NCI-H748 treated with DMSO at 0.1 percent for 48 hours (cell line): ENCODE data around the gene RNF20.
A peak's percentile ranks its signal among the peaks of the same experiment; 100 is the strongest.
"Not testable (repeated sequence)": the region's sequence is repeated elsewhere in the genome, so short reads cannot be mapped to it uniquely, and the experiment has no call there.

ENCODE experiments used
- DNase-seq: peaks from one replicate; lab custom pipeline; 2025; lab: John Stamatoyannopoulos, UW

The RNF20 gene

DNA sequence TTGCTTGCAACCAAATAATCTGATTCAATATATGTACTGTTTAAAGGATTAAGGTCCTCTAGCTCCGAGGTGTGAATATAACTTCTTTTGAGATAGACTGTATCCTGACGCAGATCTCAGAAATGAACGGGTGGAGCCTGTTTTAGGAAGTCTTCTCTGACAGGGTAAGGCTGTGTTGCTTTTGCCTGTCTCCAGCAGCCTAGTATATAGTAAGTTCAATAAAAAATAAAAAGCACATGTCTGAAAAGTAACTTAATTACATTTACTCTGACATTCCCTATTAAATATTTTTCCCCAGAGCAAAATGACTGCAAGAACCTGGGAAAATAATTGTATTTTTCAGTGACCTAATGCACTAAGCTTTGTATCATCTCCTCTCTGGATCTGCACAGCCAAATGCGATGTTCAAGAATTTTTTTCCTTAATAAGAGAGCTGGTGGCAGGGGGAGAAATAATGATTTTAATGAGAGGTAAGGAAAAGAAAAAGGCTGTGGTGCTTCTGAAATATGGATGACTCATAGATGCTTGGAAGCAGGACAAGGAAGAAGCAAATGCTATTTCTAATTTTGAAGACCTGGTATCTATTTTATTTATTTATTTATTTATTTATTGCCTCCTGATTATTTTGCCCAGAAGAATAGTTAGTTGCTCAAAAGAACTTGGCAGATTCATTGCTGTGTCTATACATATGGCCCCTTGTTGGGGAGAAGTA lies 53.8 kb downstream of the RNF20 start:
- DNase-seq, result no peak

DNA sequence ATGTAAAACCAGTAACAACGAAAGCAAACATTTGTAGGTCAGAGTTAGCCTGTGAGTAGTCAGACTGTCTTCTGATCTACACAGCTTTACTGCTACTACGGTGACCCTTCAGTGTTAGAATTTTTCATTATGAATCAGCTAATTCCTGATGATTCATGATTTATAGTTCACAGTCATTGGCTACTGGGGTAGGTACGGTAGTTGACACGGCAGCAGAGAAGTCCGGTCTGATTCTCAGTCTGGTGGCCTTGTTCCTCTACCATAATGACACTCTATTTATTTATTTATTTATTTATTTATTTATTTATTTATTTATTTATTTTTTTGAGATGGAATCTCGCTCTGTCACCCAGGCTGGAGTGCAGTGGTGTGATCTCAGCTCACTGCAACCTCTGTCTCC lies 56.4 kb downstream of the RNF20 start:
- not testable (repeated sequence) for DNase-seq

DNA sequence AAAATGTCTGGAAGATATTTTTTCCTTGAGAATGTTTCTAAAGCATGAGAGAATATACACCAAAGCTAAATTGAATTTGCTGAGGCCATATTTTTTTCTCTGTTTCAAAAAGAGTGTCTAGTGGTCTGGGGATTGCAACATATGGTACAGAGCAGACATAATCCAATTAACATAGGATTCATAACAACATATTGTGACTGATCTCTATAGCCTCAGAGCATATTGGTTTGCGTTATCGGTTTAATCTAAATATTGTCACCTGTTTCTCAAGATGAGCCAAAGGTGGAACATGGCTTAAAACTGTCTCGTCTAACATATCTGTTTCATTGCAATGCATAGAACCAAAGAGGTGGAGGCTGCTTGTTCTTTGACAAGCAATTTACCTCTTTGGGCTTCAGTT lies 57.2 kb downstream of the RNF20 start:
- DNase-seq, result no peak

DNA sequence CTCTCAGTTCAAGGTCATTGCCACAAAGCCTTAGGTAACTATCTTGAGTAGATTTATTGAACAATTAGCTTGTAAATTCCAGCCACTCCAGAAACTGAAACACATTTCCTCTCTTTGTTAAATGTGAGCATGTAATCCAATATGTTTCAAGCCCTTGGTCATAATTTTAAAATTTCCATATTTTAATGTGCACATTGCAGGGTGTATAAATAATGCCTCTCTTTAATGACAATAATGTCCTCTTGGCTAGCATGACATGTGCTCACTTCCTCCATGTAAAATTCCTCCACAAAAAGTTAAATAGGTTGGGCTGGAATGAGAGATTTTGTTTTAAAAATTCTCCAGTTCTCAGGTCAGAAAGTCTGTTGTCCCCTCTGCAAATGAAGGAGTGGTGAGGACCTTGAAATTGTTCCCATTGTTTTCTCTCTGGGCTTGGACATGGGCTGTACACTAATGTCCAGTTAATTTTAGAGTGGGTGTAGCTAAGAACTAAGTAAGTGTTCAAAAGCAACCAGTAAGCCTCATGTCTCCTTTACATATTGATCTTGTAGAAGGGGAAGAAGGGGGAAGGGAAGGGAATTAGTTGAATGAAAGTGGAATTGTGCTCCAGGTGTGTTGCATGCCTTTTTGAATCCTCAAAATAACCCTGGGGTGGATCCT lies 58.3 kb downstream of the RNF20 start:
- DNase-seq, result no peak

DNA sequence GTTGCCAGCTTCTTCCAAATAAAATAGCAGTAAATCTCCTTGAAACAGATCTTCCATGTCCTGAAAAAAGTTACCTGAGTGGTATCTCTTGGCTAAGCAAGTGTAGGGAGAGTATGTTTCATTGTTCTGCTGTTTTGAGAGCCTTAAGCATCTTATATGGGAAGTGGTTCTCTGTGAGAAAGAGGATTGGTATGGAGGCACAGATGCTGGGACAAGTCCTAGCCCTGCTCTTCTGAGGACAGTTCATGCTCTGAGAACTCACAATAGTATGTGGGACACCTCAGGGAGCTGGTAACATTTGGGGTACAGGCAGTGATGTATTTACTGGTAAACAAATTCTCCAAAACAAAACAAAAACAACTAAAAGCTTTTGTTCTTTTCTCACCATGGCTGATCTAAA lies 59.1 kb downstream of the RNF20 start:
- DNase-seq, result no peak

DNA sequence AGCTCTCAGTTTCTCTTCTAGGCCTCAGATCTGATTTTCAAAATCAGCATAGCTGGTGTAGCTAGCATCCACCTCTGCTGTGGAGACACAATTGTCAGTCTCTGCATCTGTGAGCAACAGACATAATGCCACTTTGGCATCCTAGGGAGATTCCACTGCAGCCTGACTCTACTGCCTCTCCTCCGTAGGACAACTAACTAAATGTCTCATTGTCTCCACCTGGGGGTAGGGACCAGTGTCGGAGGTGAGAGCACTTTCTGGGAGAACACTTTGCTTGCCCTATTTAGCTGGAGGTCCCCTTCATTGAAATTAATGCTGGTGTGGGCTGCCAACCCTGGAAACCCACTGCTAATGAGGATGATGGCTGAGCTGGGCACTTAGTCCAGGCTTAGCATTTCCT lies 59.7 kb downstream of the RNF20 start:
- DNase-seq, result no peak

DNA sequence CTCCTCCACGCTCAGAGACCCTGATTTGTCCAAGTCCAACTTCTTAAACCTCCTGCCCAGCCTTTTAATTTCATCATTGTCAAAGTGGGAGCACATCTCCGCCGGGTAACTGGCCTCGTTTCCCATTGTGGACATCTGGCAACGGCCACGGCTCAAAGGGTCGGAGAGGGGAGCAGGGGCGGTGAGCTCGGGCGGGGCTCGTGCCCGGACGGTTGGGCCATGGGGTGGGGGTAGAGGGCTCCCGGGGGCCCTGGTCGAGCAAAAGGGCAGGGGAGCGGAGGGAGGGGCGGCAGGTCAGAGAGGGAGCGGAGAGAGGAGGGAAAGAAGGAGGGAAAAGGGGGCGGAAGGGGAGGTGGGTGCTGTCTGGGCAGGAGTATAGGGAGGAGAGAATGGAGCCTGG lies 61.1 kb downstream of the RNF20 start, which contains the start of gene PPP3R2:
Gene PPP3R2, minus strand, starts transcription at position 174 of the 400 bp plus-strand sequence. Its CDS starts 48 bp downstream, at position 126.
- no peak for DNase-seq

DNA sequence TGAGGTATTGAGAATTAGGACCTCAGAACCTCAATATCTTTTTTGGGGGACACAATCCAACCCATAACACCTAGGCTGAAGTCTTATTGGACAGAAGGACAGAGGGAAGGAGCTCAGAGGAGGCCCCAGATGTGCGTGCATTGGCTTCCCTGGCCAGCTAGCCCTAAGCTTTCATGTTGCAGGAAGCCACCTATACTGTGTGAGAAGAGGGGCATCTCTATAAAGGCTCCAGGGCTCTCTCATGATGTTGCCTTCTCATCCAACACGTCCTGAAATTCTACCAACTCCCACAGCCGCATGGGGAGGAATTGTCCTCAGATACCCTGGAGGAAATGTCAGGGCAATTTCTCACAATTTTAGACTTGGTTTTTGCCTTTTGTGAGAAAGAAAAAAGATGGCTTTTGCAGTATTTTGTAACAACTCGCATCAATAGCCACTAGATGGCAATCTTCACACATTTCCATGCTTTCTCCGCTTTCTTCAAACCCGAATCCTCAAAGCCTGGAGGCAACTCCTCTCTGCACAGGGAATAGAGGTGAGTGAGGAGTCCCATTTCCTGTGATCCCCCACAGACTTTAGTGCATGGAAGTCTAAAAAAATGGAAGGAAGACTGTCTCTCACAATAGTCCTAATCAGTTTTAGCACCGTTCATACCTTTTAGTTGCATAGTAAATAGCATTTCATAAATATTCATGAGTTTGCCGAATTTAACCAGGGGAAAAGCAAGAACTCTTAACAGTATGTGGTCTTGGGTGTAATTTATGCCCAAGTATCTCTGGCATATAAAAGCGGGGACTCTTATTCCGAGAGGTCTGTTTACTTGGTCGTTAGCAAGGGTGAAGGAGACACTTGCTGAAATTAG lies 68.5 kb downstream of the RNF20 start:
- DNase-seq, result peak; percentile 64

DNA sequence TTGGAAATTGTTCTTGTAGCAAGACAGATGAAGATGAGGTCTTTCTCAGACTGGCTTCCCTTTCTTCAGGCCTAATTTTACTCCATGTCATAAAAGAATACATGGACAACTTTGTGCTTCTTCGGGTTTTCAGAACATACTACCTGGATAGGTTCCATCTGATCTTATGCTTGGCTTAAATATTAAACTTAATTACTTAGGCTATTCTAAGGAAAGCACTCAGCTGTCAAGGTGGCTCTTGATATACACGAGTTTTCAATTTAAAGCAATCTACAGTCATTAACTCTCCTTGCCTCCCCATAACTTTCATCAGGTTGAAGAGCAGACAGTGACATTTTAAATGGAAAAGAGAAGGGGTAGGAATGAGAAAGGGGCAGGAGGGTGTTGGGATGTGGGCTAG lies 70.6 kb downstream of the RNF20 start:
- DNase-seq, result no peak

DNA sequence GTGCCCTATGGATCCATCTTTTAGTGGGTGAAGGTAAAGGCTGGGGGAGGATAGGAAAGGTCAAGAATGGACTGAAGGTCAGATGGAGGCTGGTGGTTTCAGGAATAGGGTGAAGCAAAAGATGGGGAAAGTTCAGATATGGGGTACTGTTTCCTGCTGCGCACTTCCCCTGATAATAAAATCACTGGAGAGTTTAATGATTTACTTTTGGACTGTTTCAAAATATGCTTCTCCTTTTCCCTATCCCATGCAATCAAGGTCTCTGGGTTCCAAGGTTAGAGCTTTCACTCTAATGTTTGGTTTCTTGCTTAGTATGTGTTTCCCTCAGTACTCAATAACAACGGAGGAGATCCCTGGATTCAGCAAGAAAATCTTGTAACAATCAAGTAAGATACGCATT lies 71.9 kb downstream of the RNF20 start:
- no peak for DNase-seq
